K562 (cell line): Measurements from ENCODE around the gene FBLN2. TPM values are rescaled to one million over a fixed set of nuclear protein-coding genes. Genes with fewer than 3 reads are reported as not detected.

Experiments
- ATAC-seq: fragments of 200-7000 bp; cut with Tn5 transposase; 3 replicates; pipeline ENCODE4 v1.9.1; 2020; ENCODE audit warnings: moderate library complexity
- BruUV-seq: library from RNA; stranded (reverse); fragments of 400-500 nt; replicated peaks from 2 replicates; lab custom pipeline; 2021; lab: Mats Ljungman, UMichigan
- CTCF ChIA-PET: fragments of 300-600 bp; formaldehyde crosslinking; extraction: SDS; loops from one replicate; lab custom pipeline; 2021; ENCODE audit warnings: low intra/inter-chr PET ratio; lab: Yijun Ruan, JAX
- POLR2A ChIA-PET: fragments of 300-600, 350-650 bp; sonication (Branson Sonifier 250); formaldehyde crosslinking; extraction: SDS; loops from one replicate; lab custom pipeline; 2021; ENCODE audit warnings: antibody characterized with exemption, inconsistent platforms; lab: Yijun Ruan, JAX
- DNase-seq, 4 experiments: peaks; one replicate each; pipeline versions ENCODE4 v3.0.0 to v3.0.0-alpha.2; 2011 to 2018; ENCODE audit warnings: low spot score in 3 of 4, mixed read lengths in 3 of 4; ENCODE audit errors: extremely low read depth in 1 of 4
- FAIRE-seq: peaks from 2 replicates; lab custom pipeline; 2011; peaks lifted over from hg19 to GRCh38; lab: Jason Lieb, UNC
- H2AFZ ChIP-seq: 2 replicates; pipeline ENCODE4 v1.6.0; 2011; ENCODE audit warnings: low read depth, low read length, control low read depth, inconsistent platforms
- H3K27ac ChIP-seq: fragments of 200-600 bp; 3 replicates; pipeline ENCODE4 v1.8.0; 2011; ENCODE audit warnings: low read depth, mild to moderate bottlenecking, control low read depth, inconsistent platforms, low read length, moderate library complexity, mixed read lengths; ENCODE audit errors: extremely low read depth
- H3K27me3 ChIP-seq, 2 experiments: fragments of 300-600 bp in 1 of 2; 2 replicates in 1 of 2; 3 replicates in 1 of 2; pipeline versions ENCODE4 v1.6.0 to v1.8.0; 2011; ENCODE audit warnings: inconsistent platforms in 2 of 2, low read length in 2 of 2, mild to moderate bottlenecking in 1 of 2, mixed read lengths in 1 of 2, moderate library complexity in 1 of 2; ENCODE audit not compliant: control insufficient read depth in 2 of 2, insufficient read depth in 2 of 2
- H3K36me3 ChIP-seq: fragments of 300-600 bp; 3 replicates; pipeline ENCODE4 v1.8.0; 2011; ENCODE audit warnings: mild to moderate bottlenecking, low read length, inconsistent platforms; ENCODE audit not compliant: control insufficient read depth, insufficient read depth
- H3K4me1 ChIP-seq, 2 experiments: fragments of 200-600 bp in 1 of 2; replicated peaks in 1 of 2; 2 replicates in 1 of 2; 3 replicates in 1 of 2; pipeline versions ENCODE4 v1.5.1 to v1.8.0; 2011; ENCODE audit warnings: inconsistent platforms in 2 of 2, low read length in 2 of 2, mild to moderate bottlenecking in 1 of 2, mixed read lengths in 1 of 2, moderate library complexity in 1 of 2; ENCODE audit not compliant: control insufficient read depth in 2 of 2, insufficient read depth in 2 of 2
- H3K4me2 ChIP-seq: 2 replicates; pipeline ENCODE4 v1.6.1; 2011; ENCODE audit warnings: low read length, control low read depth, inconsistent platforms, mixed read lengths; ENCODE audit not compliant: insufficient read depth
- H3K4me3 ChIP-seq: fragments of 200-600 bp; sonication (generic), shearing (Covaris generic); 2 replicates; pipeline ENCODE4 v1.5.1; 2016; ENCODE audit warnings: control low read depth, inconsistent platforms
- H3K79me2 ChIP-seq: fragments of 200-600 bp; 3 replicates; pipeline ENCODE4 v1.8.0; 2011; ENCODE audit warnings: low read length, inconsistent platforms; ENCODE audit not compliant: control insufficient read depth, insufficient read depth
- H3K9ac ChIP-seq, 2 experiments: 2 replicates each; pipeline versions ENCODE4 v1.6.0 to v1.6.1; 2011; ENCODE audit warnings: low read depth in 2 of 2, low read length in 2 of 2, control low read depth in 1 of 2, inconsistent platforms in 1 of 2, mild to moderate bottlenecking in 1 of 2, mixed read lengths in 1 of 2; ENCODE audit not compliant: insufficient read depth in 1 of 2
- H3K9me1 ChIP-seq: one replicate; pipeline ENCODE4 v1.6.0; 2011; ENCODE audit warnings: inconsistent platforms, mild to moderate bottlenecking, low read length, moderate library complexity; ENCODE audit not compliant: control insufficient read depth, insufficient read depth
- H3K9me3 ChIP-seq: replicated peaks from 2 replicates; pipeline ENCODE4 v1.5.1; 2011; ENCODE audit warnings: low read depth, low read length, inconsistent platforms; ENCODE audit not compliant: control insufficient read depth, insufficient read depth
- H4K20me1 ChIP-seq: replicated peaks from 2 replicates; pipeline ENCODE4 v1.6.1; 2011; ENCODE audit warnings: low read length, inconsistent platforms, mixed read lengths; ENCODE audit not compliant: control insufficient read depth, insufficient read depth
- BCL6 ChIP-seq: fragments of 250-450 bp; sonication (Bioruptor Pico); IDR thresholded peaks from 2 replicates; pipeline ENCODE4 v1.4.0; 2020
- DPF2 ChIP-seq: fragments of 450-650 bp; IDR thresholded peaks from 2 replicates; pipeline ENCODE4 v1.6.1; 2016
- EP300 ChIP-seq: IDR thresholded peaks from 2 replicates; pipeline ENCODE4 v1.6.1; 2012; ENCODE audit warnings: low read length, improper control_type of control experiment
- FOXM1 ChIP-seq, 2 experiments: fragments of 450-650 bp in 1 of 2; sonication (generic) in 1 of 2; formaldehyde crosslinking in 1 of 2; IDR thresholded peaks; 2 replicates each; pipeline versions ENCODE4 v1.6.1 to v1.9.0; 2017 to 2022; ENCODE audit warnings: low read depth in 2 of 2, mild to moderate bottlenecking in 2 of 2, missing genetic modification reagents in 1 of 2, moderate library complexity in 1 of 2
- SP1 ChIP-seq: sonication (generic); formaldehyde crosslinking; IDR thresholded peaks from 2 replicates; pipeline ENCODE4 v1.8.1; 2022; ENCODE audit warnings: mild to moderate bottlenecking, missing genetic modification reagents
- XRCC3 ChIP-seq: fragments of 450-650 bp; IDR thresholded peaks from 2 replicates; pipeline ENCODE4 v1.6.1; 2017; ENCODE audit warnings: mild to moderate bottlenecking, moderate library complexity
- ZKSCAN3 ChIP-seq: fragments of 250-450 bp; sonication (Bioruptor Pico); IDR thresholded peaks from 2 replicates; pipeline ENCODE4 v1.4.0; 2020
- ZNF165 ChIP-seq: fragments of 250-450 bp; sonication (Bioruptor Pico); IDR thresholded peaks from 2 replicates; pipeline ENCODE4 v1.4.0; 2020; ENCODE audit warnings: borderline replicate concordance
- WGBS: fragments of 100-300 bp; shearing (Covaris generic); methylation state at CpG from one replicate; pipeline ENCODE4 v1.1.6; 2016; ENCODE audit warnings: low coverage, mixed read lengths; ENCODE audit not compliant: insufficient coverage; ENCODE audit errors: missing lambda C conversion rate; 5-methylcytosine and 5-hydroxymethylcytosine counted together
- in situ Hi-C: fragments of 300-500 bp; cut with MboI; formaldehyde crosslinking; loops from 4 replicates; pipeline ENCODE4 v1.15.0; 2018; ENCODE audit warnings: inconsistent platforms, mixed read lengths
- intact Hi-C: fragments of 100-400 bp; cut with micrococcal nuclease; formaldehyde crosslinking; loops from 2 replicates; pipeline ENCODE4 v1.14.2; 2022
- polyA plus RNA-seq, 8 experiments: library from polyadenylated mRNA; depleted of rRNA in 4 of 8; stranded (reverse) in 5 of 8; unstranded in 3 of 8; fragments of >200 nt; fragmentation: Nextera tagmentation in 2 of 8; fragmentation: Illumina TruSeq in 1 of 8; extraction: Ambion mirVana in 2 of 8; extraction: Trizol in 1 of 8; gene quantifications; 2 replicates each; pipeline versions ENCODE4 v1.2.1 to v1.2.3, GENCODE V29; 2011 to 2014; ENCODE audit warnings: inconsistent platforms in 1 of 8, missing spikeins in 1 of 8
- total RNA-seq, 7 experiments: library from RNA; depleted of rRNA in 6 of 7; stranded (reverse); fragments of >200 nt in 6 of 7; fragmentation: Illumina TruSeq in 2 of 7; extraction: Trizol in 2 of 7; gene quantifications; 2 replicates each; pipeline versions ENCODE4 v1.2.1 to v1.2.3, GENCODE V29; 2011 to 2021; ENCODE audit warnings: low replicate concordance in 1 of 7

FBLN2 gene
- total and polyA plus RNA-seq, 9 of the 15 experiments (the other 6 are each of a cell fraction or from before 2014, with no cell fraction given) = 0.03 to 0.10 (median 0.04) TPM; not detected in 6

DNA sequence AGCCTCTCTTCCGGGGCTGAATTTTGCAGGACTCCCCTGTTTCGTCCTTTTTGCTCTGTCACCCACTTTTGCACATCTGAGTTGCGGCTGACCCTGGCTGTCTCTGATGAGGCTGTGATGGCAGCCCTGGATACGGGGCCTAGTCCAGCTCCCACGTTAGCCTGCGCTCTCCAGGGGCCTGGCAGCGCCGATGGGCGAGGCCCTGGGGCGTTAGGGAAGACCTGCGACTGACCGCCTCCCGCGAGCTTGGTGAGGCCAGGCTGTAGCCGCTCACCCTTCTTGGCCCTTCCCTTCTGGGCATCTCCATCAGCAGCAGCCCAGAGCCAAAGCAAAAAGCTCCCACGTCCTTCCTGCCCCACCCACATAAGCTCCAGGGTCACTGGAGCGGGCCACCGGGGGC is 85.2 kb downstream of the FBLN2 start:
- TF ChIP-seq EP300 (no peak), XRCC3 (no peak), SP1 (CRISPR knock-in tag) (no peak), DPF2 (no peak), BCL6 (no peak), ZNF165 (CRISPR knock-in tag) (no peak), FOXM1 (IDR thresholded peaks at IDR 0.05; ENCODE audit: low read depth) (no peak), FOXM1 (CRISPR knock-in tag; IDR thresholded peaks at IDR 0.05; ENCODE audit: low read depth) (no peak), ZKSCAN3 (CRISPR knock-in tag) (no peak)
- no TSS peak for BruUV-seq
- CTCF ChIA-PET = no interaction called here
- Histone ChIP-seq H3K79me2 (no peaks in the 10 kb centered on the region), H3K9me1 (no peaks in the 10 kb centered on the region), H3K9me3 (no peaks in the 10 kb centered on the region), H3K4me1 (peaks cover 0 to 20% of the 10 kb centered on the region in 2 experiments; a peak in 1 of 5 replicates), H4K20me1 (peaks cover 20% of the 10 kb centered on the region), H3K4me2 (no peak overlapping the region), H3K4me3 (no peak overlapping the region), H3K27me3 (peaks cover 65 to 98% of the 10 kb centered on the region in 2 experiments), H3K36me3 (no peaks in the 10 kb centered on the region), H3K9ac (peak overlapping the region in 1 of 2 experiments; percentile 28; a peak in 1 of 4 replicates), H2AFZ (no peak overlapping the region), H3K27ac (no peak overlapping the region)
- POLR2A ChIA-PET = interaction anchor here (0.9 kb wide), 2 partner anchors 9 to 12 kb away, joined by 3 read pairs; no protein-coding TSS in a partner anchor
- no peak for FAIRE-seq
- no peak for ATAC-seq
- intact Hi-C loops (no loop called here), in situ Hi-C loops (no loop called here)
- no peak for DNase-seq
- WGBS = 11% methylated on average over 17 of the region's 18 CpGs
